GM18520 (cell line): ENCODE measurements around the gene EOMES.
A peak's percentile ranks its signal among the peaks of the same experiment; 100 is the strongest.
"Not testable (repeated sequence)": the region's sequence is repeated elsewhere in the genome, so short reads cannot be mapped to it uniquely, and the experiment has no call there.

Source experiments
- ATAC-seq: cut with Tn5 transposase; IDR thresholded peaks from one replicate; pipeline ENCODE4 v1.9.1; 2021; ENCODE audit not compliant: unreplicated experiment

The EOMES gene

GRCh38 chr3:27721717-27722564 is at the start of gene EOMES:
EOMES (minus strand) TSS chr3:27722323; CDS start chr3:27722294, 29 bp downstream.
- ATAC-seq, result peak; percentile 35

GRCh38 chr3:27770384-27770783 is 48.3 kb upstream of the EOMES start:
- ATAC-seq, result not testable (repeated sequence)

- no peak for ATAC-seq
These were observed 44.9 kb upstream of the EOMES start for GRCh38 chr3:27767000-27767399.

GRCh38 chr3:27758083-27758482 is 36.0 kb upstream of the EOMES start:
- ATAC-seq, result no peak

GRCh38 chr3:27756877-27757276 is 34.8 kb upstream of the EOMES start:
- no peak for ATAC-seq

- ATAC-seq, result no peak
These were observed 30.8 kb upstream of the EOMES start for GRCh38 chr3:27752926-27753325.

- ATAC-seq, result no peak
These were observed 27.5 kb upstream of the EOMES start for GRCh38 chr3:27749643-27750042.

GRCh38 chr3:27746838-27747237 is 24.7 kb upstream of the EOMES start:
- ATAC-seq, result no peak

- ATAC-seq, result no peak
These were observed 18.7 kb upstream of the EOMES start for GRCh38 chr3:27740854-27741253.

- ATAC-seq, result no peak
These were observed 15.0 kb upstream of the EOMES start for GRCh38 chr3:27737091-27737490.

- ATAC-seq, result no peak
These were observed 8.9 kb upstream of the EOMES start for GRCh38 chr3:27730774-27731659.

GRCh38 chr3:27729748-27730611 is 7.9 kb upstream of the EOMES start:
- no peak for ATAC-seq

GRCh38 chr3:27729325-27729724 is 7.2 kb upstream of the EOMES start:
- no peak for ATAC-seq

GRCh38 chr3:27728195-27729087 is 6.3 kb upstream of the EOMES start:
- ATAC-seq, result no peak

GRCh38 chr3:27726240-27726639 is 4.1 kb upstream of the EOMES start:
- ATAC-seq, result no peak

GRCh38 chr3:27724459-27725197 is 2.5 kb upstream of the EOMES start:
- no peak for ATAC-seq

GRCh38 chr3:27723815-27724458 is 1.8 kb upstream of the EOMES start:
- no peak for ATAC-seq

GRCh38 chr3:27723456-27723814 is 1.3 kb upstream of the EOMES start:
- ATAC-seq, result no peak

GRCh38 chr3:27723001-27723445 is 900 bp upstream of the EOMES start:
- no peak for ATAC-seq
